Right ventricle myocardium inferior (tissue), 1 donor: ENCODE data around the gene SLC12A5. TPM values are rescaled to one million over a fixed set of nuclear protein-coding genes. Genes with fewer than 3 reads are reported as not detected.
A peak's percentile ranks its signal among the peaks of the same experiment; 100 is the strongest.
"Not testable (repeated sequence)": the region's sequence is repeated elsewhere in the genome, so short reads cannot be mapped to it uniquely, and the experiment has no call there.

Experiments used
- ATAC-seq: fragments of 200-7000 bp; cut with Tn5 transposase; one replicate; pipeline ENCODE4 v1.9.1; 2020; ENCODE audit warnings: mild to moderate bottlenecking, moderate library complexity
- DNase-seq: peaks from one replicate; pipeline ENCODE4 v3.0.0; 2021; ENCODE audit errors: missing footprints
- intact Hi-C: fragments of 100-400 bp; cut with DNase I; formaldehyde crosslinking; loops from one replicate; pipeline ENCODE4 v1.11.0; 2022
- total RNA-seq: library from RNA; stranded (reverse); fragmentation: NEBNext Ultra II Directional; extraction: Animal tissue kit (Norgen Biotek cat#: 25700); gene quantifications from one replicate; pipeline ENCODE4 v1.2.1, GENCODE V29; 2021
- donor health status: DM: no; HTN: yes; CAD: no; lungs with severe emphysema.

Gene SLC12A5
- total RNA-seq, 1 donor from 2014 or later: not detected

DNA sequence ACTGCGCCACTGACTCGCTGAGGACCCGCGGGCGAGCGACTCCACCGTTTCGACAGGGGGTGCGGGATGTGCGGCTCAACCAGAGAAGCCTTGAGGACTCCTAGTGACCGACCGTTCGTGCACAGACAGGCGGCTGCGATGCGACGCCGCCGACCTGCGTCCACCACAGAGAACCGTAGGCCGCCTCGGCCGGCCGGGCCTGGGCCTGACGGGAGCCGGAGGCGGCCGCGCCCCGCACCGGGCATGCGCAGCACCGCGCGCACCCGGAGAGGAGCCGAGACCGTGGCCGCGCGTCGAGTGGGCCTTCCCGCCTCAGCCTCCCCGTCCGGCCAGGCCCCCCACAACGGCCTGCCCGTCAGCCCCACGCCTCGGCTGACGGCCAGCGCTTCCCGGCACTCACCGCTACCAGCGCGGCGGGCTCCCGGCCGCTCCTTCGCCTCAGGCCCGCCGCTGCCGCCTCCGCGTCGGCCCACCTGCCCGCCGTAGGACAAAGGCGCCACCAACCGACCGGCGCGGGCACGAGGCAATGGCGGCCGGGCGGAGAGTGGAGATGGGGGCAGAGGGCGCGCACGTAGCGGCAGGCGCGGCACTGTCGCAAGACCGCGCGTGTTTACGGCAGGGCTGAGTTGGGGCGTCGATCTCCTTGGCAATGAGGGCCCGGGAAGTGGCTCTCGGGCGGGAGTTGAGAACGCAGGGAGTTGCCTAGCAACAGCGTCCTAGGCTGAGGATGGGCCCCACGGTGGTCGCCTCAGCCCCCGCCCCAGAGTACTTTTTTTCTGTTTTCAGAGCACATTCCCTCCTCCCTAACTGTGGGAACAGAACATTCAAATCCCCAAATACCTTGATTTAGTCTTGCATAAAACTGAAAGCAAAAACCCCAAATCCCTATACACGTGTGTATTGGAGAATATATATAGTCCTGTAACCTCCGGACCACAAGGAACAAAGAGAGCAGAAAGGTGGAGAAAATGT, 60.7 kb downstream of the SLC12A5 start, which contains the start of gene NCOA5:
NCOA5 (minus strand) TSS at position 546 of the 972 bp plus-strand sequence. CDS start 10,538 bp downstream, outside the sequence.
- DNase-seq (peak; percentile 97), ATAC-seq (peak; percentile 97)
- intact Hi-C loops: loop anchor here (5.0 to 10.0 kb wide), 2 partner anchors 62 to 265 kb away; partner anchors contain the start of genes SLC12A5 and TNNC2

DNA sequence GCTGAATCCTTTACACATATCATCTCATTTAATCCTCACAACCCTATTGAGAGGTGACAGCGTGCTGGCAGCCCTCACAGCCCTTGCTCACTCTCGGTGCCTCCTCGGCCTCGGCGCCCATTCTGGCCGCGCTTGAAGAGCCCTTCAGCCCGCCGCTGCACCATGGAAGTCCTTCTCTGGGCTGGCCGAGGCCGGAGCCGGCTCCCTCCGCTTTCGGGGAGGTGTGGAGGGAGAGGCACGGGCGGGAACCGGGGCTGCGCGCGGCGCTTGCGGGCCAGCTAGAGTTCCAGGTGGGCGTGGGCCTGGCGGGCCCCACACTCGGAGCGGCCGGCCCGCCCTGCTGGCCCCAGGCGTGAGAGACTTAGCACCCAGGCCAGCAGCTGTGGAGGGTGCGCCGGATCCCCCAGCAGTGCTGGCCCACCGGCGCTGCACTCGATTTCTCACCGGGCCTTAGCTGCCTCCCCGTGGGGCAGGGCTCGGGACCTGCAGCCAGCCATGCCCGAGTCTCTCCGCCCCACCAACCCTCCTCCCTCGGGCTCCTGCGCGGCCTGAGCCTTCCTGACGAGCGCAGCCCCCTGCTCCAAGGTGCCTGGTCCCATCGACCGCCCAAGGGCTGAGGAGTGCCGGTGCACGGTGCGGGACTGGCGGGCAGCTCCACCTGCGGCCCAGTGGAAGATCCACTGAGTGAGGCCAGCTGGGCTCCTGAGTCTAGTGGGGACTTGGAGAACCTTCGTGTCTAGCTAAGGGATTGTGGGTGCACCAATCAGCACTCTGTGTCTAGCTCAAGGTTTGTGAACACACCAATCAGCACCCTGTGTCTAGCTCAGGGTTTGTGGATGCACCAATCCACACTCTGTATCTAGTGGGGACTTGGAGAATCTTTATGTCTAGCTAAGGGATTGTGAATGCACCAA, 62.9 kb downstream of the SLC12A5 start:
- DNase-seq, intact Hi-C loops, ATAC-seq: not testable (repeated sequence)

DNA sequence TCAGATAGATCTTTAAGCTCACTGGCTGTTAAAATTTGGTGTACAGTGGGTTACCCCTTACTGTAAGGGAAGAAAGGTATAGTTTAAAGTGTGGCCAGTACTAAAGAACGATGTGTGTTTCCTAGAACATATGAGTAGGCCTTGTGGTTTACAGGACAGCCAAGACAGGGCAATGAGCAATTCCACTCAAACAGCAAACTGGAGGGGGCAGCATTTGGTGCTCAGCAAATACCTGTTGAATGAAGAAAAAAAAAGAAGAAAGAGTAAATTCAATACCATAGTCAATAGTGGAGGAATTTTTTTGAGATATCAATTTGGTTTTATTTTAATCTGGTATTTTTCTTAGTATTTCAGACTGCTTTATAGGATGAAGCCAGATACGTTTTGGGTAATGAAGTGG, 64.5 kb downstream of the SLC12A5 start:
- no peak for ATAC-seq
- intact Hi-C loops: no loop called here
- no peak for DNase-seq

DNA sequence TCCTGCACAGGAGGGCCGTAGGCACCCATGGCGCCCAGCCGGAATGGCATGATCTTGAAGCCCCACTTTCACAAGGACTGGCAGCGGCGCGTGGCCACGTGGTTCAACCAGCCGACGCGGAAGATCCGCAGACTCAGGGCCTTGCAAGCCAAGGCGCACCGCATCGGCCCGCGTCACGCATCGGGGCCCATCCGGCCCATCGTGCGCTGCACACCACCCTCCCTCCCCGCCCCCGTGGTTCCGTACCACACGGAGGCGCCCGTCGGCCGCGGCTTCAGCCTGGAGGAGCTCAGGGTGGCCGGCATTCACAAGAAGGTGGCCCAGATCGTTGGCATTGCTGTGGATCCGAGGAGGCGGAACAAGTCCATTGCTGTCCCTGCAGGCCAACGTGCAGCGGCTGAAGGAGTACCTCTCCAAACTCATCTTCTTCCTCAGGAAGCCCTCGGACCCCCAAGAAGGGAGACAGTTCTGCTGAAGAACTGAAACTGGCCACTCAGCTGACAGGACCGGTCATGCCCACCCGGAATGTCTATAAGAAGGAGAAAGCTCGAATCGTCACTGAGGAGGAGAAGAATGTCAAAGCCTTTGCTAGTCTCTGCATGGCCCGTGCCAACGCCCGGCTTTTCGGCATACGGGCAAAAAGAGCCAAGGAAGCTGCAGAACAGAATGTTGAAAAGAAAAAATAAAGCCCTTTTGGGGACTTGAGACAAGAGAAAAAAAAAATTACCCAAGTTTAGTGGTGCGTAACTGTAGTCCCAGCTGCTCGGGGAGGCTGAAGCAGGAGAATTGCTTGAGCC, 70.7 kb downstream of the SLC12A5 start:
- DNase-seq: no peak
- ATAC-seq: no peak
- intact Hi-C loops: no loop called here

DNA sequence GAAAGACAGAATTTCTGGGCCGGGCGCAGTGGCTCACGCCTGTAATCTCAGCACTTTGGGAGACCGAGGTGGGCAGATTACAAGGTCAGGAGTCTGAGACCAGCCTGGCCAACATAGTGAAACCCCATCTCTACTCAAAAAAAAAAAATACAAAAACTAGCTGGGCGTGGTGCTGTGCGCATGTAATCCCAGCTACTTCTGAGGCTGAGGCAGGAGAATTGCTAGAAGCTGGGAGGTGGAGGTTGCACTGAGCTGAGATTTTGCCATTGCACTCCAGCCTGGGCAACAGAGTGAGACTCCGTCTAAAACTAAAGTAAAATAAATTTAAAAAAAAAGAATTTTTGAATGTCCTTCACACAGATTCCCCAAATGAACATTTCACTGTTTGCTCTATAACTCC, 71.4 kb downstream of the SLC12A5 start:
- DNase-seq, ATAC-seq, intact Hi-C loops: not testable (repeated sequence)

DNA sequence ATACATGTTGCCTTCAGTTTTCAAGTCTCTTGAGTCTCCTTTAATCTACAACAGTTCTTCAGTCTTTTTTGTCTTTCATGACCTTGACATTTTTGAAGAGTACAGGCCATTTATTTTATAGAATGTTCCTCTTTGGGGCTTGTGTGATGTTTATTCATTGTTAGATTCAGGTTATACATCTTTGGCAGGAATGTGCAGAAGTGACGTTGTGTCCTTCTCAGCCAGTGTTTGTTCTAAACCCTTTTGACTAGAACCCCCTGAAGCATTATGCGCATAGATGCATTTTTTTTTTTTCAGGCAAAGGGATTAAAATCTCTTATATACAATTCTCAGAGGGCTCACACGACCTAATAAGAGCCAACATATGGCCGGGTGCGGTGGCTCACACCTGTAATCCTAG, 72.0 kb downstream of the SLC12A5 start:
- ATAC-seq (no peak), DNase-seq (no peak)
- intact Hi-C loops: no loop called here

DNA sequence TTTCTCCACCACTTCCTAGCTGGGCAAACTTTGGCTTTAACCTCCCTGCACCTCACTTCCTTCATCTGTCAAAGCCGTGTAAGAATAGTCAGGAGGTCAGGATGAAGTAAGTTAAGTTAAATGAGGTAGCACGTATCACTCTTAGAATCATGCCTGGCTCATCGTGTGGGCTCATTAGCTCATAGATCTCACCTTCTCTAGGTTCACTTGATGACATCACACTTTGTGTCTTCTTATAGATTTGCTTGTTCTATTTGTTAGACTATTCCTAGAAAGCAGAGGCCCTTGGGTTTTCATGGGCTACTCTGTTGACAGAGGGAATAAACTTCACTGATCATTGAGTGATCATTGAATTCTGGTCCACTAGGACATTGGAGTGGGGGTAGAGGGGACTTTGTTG, 72.9 kb downstream of the SLC12A5 start:
- intact Hi-C loops: no loop called here
- DNase-seq (no peak), ATAC-seq (no peak)

DNA sequence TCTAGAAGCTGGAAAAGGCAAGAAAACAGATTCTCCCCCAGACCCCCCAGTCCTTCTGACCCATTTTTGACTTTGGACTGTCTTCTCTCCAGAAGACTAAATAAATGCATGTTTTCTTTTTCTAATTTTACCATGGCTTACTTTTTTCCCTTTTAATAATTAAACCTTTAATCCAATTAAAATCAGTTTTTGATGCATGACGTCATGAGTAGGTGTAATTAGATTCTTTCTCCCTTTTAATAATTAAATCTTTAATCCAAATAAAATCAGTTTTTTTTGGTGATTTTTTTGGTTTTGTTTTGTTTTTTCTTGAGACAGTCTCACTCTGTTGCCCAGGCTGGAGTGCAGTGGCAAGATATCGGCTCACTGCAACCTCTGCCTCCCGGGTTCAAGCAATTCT, 73.9 kb downstream of the SLC12A5 start:
- DNase-seq (no peak), ATAC-seq (no peak)
- intact Hi-C loops: no loop called here

DNA sequence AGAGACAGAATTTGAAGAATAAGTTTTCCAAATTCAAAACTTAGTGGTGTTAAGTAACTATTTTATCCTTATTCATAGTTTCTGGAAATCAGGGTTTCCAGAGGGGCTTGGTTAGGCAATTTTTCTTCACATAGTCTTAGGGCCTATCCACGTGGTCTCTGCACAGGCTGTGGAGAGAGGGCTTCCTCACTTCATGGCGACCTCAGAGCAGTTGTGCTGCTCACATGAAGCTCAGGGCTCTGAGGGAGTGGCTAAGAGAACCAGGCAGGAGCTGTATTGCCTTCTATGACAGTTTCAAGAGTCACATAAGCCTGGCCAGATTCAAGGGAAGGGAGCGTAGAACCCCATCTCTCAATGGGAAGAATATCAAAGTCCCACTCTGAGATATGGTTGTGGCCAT, 75.2 kb downstream of the SLC12A5 start:
- intact Hi-C loops: no loop called here
- DNase-seq: no peak
- ATAC-seq: no peak

DNA sequence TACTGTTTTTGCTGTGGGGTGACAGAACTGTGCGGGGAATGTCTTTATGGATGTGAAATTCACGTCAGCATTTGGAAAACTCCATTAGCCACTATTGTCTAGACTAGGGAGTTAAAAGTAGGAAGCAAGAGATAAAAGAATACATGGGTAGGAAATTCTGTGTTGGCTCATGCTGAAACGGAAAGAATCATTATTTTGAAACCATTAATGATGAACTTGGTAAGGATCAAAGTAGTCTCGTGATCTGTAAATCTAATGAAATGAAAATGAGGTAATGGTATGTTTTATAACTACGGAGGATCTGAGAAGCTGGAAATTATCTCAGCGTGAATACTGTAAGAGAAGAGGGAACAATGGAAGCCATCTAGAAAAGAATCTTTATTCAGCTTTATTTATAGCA, 78.0 kb downstream of the SLC12A5 start:
- intact Hi-C loops: no loop called here
- no peak for DNase-seq
- ATAC-seq: no peak

DNA sequence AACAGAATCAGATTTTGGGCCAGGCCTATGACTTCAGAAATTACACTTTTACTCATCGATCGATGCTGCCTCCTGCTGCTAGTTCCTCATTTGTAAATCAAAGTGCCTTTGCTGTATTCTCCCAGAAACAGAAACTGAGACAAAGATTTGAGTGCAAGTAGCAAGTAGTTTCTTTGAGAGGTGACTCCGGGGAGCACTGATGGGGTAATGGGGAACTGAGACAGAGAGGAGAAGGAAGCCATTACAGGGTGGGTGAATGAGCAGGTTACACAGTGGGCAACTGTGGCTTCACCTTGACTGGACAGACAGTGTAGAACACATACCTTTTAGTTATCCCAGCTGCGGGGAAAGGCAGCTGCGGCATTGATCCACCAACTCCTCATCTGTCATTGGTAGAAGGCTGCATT, 79.4 kb downstream of the SLC12A5 start:
- intact Hi-C loops: no loop called here
- DNase-seq (no peak), ATAC-seq (no peak)

DNA sequence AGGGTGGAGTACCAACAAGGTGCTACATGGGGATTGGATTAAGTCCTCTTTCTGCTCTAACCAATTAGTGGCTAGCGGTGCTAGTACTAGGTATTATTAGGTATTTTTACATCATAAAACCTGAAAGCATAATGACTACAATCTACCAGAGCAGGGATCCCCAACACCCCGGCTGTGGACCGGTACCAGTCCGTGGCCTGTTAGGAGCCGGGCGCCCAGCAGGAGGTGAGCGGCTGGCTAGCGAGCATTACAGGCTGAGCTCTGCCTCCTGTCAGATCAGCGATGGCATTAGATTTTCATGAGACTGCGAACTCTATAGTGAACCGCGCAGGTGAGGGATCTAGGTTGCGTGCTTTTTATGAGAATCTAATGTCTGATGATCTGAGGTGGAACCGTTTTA, 80.0 kb downstream of the SLC12A5 start:
- intact Hi-C loops: no loop called here
- no peak for DNase-seq
- ATAC-seq: no peak

Other genes with a start within 250 kb of the SLC12A5 start
- 1.1 TPM for gene WFDC3, start 237.3 kb upstream of the SLC12A5 start, total RNA-seq
- gene DNTTIP1, start 237.3 kb upstream of the SLC12A5 start, total RNA-seq: 12.4 TPM
- 1.7 TPM for gene UBE2C, start 216.6 kb upstream of the SLC12A5 start, total RNA-seq
- gene TNNC2, start 201.9 kb upstream of the SLC12A5 start, total RNA-seq: not detected
- gene SNX21, start 195.4 kb upstream of the SLC12A5 start, total RNA-seq: 22.5 TPM
- 29.4 TPM for gene ACOT8, start 171.8 kb upstream of the SLC12A5 start, total RNA-seq
- gene ZSWIM3, start 171.6 kb upstream of the SLC12A5 start, total RNA-seq: 2.1 TPM
- 11.4 TPM for gene ZSWIM1, start 148.0 kb upstream of the SLC12A5 start, total RNA-seq
- gene SPATA25, start 141.6 kb upstream of the SLC12A5 start, total RNA-seq: 2.0 TPM
- 5.0 TPM for gene NEURL2, start 138.0 kb upstream of the SLC12A5 start, total RNA-seq
- gene CTSA, start 137.9 kb upstream of the SLC12A5 start, total RNA-seq: 113 TPM
- 156 TPM for gene PLTP, start 117.1 kb upstream of the SLC12A5 start, total RNA-seq
- 22.5 TPM for gene PCIF1, start 94.5 kb upstream of the SLC12A5 start, total RNA-seq
- gene ZNF335, start 57.0 kb upstream of the SLC12A5 start, total RNA-seq: 9.7 TPM
- 1.1 TPM for gene MMP9, start 20.3 kb upstream of the SLC12A5 start, total RNA-seq
- gene NCOA5, start 60.7 kb downstream of the SLC12A5 start, total RNA-seq: 19.4 TPM
- 8.0 TPM for gene CD40, start 89.1 kb downstream of the SLC12A5 start, total RNA-seq